ENCODE measurements around the gene SELENOF.

DNA sequence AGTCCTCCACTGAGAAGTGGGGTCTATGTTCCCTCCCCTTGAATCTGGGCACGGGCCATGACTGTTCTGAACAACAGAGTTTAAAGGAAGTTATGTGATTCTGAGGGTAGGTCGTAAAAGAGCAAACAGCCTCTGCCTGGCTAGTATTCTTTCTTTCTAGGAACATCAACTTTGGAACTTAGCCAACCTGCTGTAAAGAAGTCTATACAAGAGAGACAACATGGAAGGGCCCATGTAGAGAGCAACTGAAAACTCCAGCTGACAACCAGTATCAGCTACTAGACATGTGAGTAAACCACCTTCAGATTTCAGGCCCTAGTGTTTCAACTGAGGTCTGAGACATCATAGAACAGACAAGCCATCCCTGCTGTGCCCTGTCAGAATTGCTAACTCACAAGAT, 7.5 kb downstream of the SELENOF start:
- TF ChIP-seq CTCF (IDR thresholded peaks at IDR 0.05) (no peak), POLR2A (IDR thresholded peaks at IDR 0.05) (no peak)
